ENCODE results near the gene SUSD1.

SUSD1 gene

GRCh38 chr9:112015736-112016135, 159.4 kb downstream of the SUSD1 start:
- Histone ChIP-seq H3K4me3 (ENCODE audit: low read depth in 1 of 2, low read length in 2 of 2) (no peak overlapping the region), H3K4me1 (ENCODE audit: control insufficient read depth in 1 of 2, insufficient read depth in 2 of 2, low read length in 2 of 2) (no peaks in the 10 kb centered on the region), H3K9me3 (ENCODE audit: control insufficient read depth in 1 of 2, low read length in 2 of 2) (no peaks in the 10 kb centered on the region), H3K27me3 (ENCODE audit: low read depth, low read length) (no peaks in the 10 kb centered on the region), H3K36me3 (ENCODE audit: control insufficient read depth in 1 of 2, insufficient read depth in 2 of 2, low read length in 2 of 2) (no peaks in the 10 kb centered on the region), H3K27ac (ENCODE audit: low read length) (no peak overlapping the region)

GRCh38 chr9:112015149-112015548, 159.9 kb downstream of the SUSD1 start:
- H3K4me1 ChIP-seq (ENCODE audit: control insufficient read depth in 1 of 2, insufficient read depth in 2 of 2, low read length in 2 of 2): no peaks in the 10 kb centered on the region
- no peaks in the 10 kb centered on the region for H3K9me3 ChIP-seq (ENCODE audit: control insufficient read depth in 1 of 2, low read length in 2 of 2)
- no peak overlapping the region for H3K27ac ChIP-seq (ENCODE audit: low read length)
- no peaks in the 10 kb centered on the region for H3K27me3 ChIP-seq (ENCODE audit: low read depth, low read length)
- H3K36me3 ChIP-seq (ENCODE audit: control insufficient read depth in 1 of 2, insufficient read depth in 2 of 2, low read length in 2 of 2): no peaks in the 10 kb centered on the region
- H3K4me3 ChIP-seq (ENCODE audit: low read depth in 1 of 2, low read length in 2 of 2): no peak overlapping the region

GRCh38 chr9:112013266-112013665, 161.8 kb downstream of the SUSD1 start:
- no peaks in the 10 kb centered on the region for H3K27me3 ChIP-seq (ENCODE audit: low read depth, low read length)
- no peak overlapping the region for H3K27ac ChIP-seq (ENCODE audit: low read length)
- H3K36me3 ChIP-seq (ENCODE audit: control insufficient read depth in 1 of 2, insufficient read depth in 2 of 2, low read length in 2 of 2): no peaks in the 10 kb centered on the region
- no peak overlapping the region for H3K4me3 ChIP-seq (ENCODE audit: low read depth in 1 of 2, low read length in 2 of 2)
- no peaks in the 10 kb centered on the region for H3K4me1 ChIP-seq (ENCODE audit: control insufficient read depth in 1 of 2, insufficient read depth in 2 of 2, low read length in 2 of 2)
- H3K9me3 ChIP-seq (ENCODE audit: control insufficient read depth in 1 of 2, low read length in 2 of 2): no peaks in the 10 kb centered on the region

GRCh38 chr9:112012026-112012902, 162.8 kb downstream of the SUSD1 start:
- no peak overlapping the region for H3K4me3 ChIP-seq (ENCODE audit: low read depth in 1 of 2, low read length in 2 of 2)
- peak overlapping the region; percentile 65 for H3K27ac ChIP-seq (ENCODE audit: low read length)
- H3K27me3 ChIP-seq (ENCODE audit: low read depth, low read length): no peaks in the 10 kb centered on the region

GRCh38 chr9:112011051-112011620, 164.0 kb downstream of the SUSD1 start:
- Histone ChIP-seq H3K4me3 (ENCODE audit: low read depth in 1 of 2, low read length in 2 of 2) (no peak overlapping the region), H3K27ac (ENCODE audit: low read length) (no peak overlapping the region), H3K4me1 (ENCODE audit: control insufficient read depth in 1 of 2, insufficient read depth in 2 of 2, low read length in 2 of 2) (no peaks in the 10 kb centered on the region), H3K36me3 (ENCODE audit: control insufficient read depth in 1 of 2, insufficient read depth in 2 of 2, low read length in 2 of 2) (no peaks in the 10 kb centered on the region), H3K27me3 (ENCODE audit: low read depth, low read length) (no peaks in the 10 kb centered on the region), H3K9me3 (ENCODE audit: control insufficient read depth in 1 of 2, low read length in 2 of 2) (no peaks in the 10 kb centered on the region)

More at GRCh38 chr9:112012026-112012902, 162.8 kb downstream of the SUSD1 start:
- H3K36me3 ChIP-seq (ENCODE audit: control insufficient read depth in 1 of 2, insufficient read depth in 2 of 2, low read length in 2 of 2): no peaks in the 10 kb centered on the region
- H3K9me3 ChIP-seq (ENCODE audit: control insufficient read depth in 1 of 2, low read length in 2 of 2): no peaks in the 10 kb centered on the region
- H3K4me1 ChIP-seq (ENCODE audit: control insufficient read depth in 1 of 2, insufficient read depth in 2 of 2, low read length in 2 of 2): no peaks in the 10 kb centered on the region

- Histone ChIP-seq H3K9me3 (ENCODE audit: control insufficient read depth in 1 of 2, low read length in 2 of 2) (no peaks in the 10 kb centered on the region), H3K27me3 (ENCODE audit: low read depth, low read length) (no peaks in the 10 kb centered on the region), H3K36me3 (ENCODE audit: control insufficient read depth in 1 of 2, insufficient read depth in 2 of 2, low read length in 2 of 2) (no peaks in the 10 kb centered on the region), H3K27ac (ENCODE audit: low read length) (no peak overlapping the region), H3K4me3 (ENCODE audit: low read depth in 1 of 2, low read length in 2 of 2) (no peak overlapping the region), H3K4me1 (ENCODE audit: control insufficient read depth in 1 of 2, insufficient read depth in 2 of 2, low read length in 2 of 2) (no peaks in the 10 kb centered on the region)
Measured at GRCh38 chr9:112010537-112010936, 164.6 kb downstream of the SUSD1 start.

- H3K9me3 ChIP-seq (ENCODE audit: control insufficient read depth in 1 of 2, low read length in 2 of 2): no peaks in the 10 kb centered on the region
- no peaks in the 10 kb centered on the region for H3K4me1 ChIP-seq (ENCODE audit: control insufficient read depth in 1 of 2, insufficient read depth in 2 of 2, low read length in 2 of 2)
- H3K4me3 ChIP-seq (ENCODE audit: low read depth in 1 of 2, low read length in 2 of 2): no peak overlapping the region
- no peak overlapping the region for H3K27ac ChIP-seq (ENCODE audit: low read length)
- H3K36me3 ChIP-seq (ENCODE audit: control insufficient read depth in 1 of 2, insufficient read depth in 2 of 2, low read length in 2 of 2): no peaks in the 10 kb centered on the region
- no peaks in the 10 kb centered on the region for H3K27me3 ChIP-seq (ENCODE audit: low read depth, low read length)
Measured at GRCh38 chr9:112009656-112010055, 165.4 kb downstream of the SUSD1 start.

DNA sequence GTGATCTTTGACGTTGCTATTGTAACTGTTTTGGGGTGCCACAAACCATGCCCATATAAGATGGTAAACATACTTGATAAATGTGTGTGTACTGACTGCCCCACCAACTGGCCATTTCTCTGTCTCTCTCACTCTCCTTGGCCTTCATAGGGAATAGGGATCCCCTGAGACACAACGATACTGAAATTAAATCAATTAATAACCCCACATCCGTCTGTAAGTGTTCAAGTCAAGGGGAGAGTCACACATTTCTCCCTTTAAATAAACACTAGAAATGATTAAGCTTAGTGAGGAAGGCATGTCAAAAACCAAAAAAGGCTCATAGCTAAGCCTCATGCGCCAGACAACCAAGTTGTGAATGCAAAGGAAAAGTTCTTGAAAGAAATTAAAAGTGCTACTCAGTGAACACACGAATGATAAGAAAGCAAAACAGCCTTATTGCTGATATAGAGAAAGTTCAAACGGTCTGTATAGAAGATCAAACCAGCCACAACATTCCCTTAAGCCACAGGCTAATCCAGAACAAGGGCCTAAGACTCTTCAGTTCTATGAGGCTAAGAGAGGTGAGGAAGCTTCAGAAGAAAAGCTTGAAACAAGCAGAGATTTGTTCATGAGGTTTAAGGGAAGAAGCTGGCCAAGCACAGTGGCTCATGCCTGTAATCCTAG, 167.4 kb downstream of the SUSD1 start:
- Histone ChIP-seq H3K4me1 (ENCODE audit: control insufficient read depth in 1 of 2, insufficient read depth in 2 of 2, low read length in 2 of 2) (no peaks in the 10 kb centered on the region), H3K27ac (ENCODE audit: low read length) (no peak overlapping the region), H3K36me3 (ENCODE audit: control insufficient read depth in 1 of 2, insufficient read depth in 2 of 2, low read length in 2 of 2) (no peaks in the 10 kb centered on the region), H3K9me3 (ENCODE audit: control insufficient read depth in 1 of 2, low read length in 2 of 2) (no peaks in the 10 kb centered on the region), H3K4me3 (ENCODE audit: low read depth in 1 of 2, low read length in 2 of 2) (no peak overlapping the region), H3K27me3 (ENCODE audit: low read depth, low read length) (no peaks in the 10 kb centered on the region)

DNA sequence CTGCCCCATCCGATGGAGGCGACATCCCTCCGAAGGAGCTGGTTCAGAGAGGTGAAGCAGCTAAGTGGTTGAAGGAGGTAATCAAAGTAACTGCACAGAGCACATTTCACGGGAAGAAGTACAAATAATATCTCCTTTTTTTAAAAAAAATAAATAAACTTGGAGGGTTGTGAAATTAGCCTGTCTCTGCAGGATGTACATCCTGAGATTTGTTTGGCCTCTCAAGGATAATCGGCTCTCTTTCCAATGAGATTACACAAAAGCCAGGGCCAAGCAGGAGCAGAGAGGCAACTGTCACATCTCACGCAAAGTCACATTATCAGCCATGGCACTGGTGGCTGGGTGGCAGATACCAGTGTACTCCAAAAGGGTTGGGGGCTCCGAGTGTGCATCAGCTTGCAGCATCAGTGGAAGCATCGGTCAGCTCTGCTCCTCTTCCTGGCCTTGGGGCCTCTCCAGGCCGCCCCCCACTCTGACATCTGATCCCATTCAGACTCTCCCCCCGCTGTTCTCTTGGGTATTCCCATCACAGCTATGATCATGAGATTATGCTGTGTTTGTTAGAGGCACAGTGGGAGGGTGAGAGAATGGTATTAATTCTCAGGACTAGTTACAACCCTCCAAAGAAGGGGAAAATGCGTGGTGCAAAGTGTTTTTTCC, 168.6 kb downstream of the SUSD1 start:
- no peak overlapping the region for H3K4me3 ChIP-seq (ENCODE audit: low read depth in 1 of 2, low read length in 2 of 2)
- H3K27ac ChIP-seq (ENCODE audit: low read length): no peak overlapping the region
- H3K36me3 ChIP-seq (ENCODE audit: control insufficient read depth in 1 of 2, insufficient read depth in 2 of 2, low read length in 2 of 2): no peaks in the 10 kb centered on the region
- no peaks in the 10 kb centered on the region for H3K9me3 ChIP-seq (ENCODE audit: control insufficient read depth in 1 of 2, low read length in 2 of 2)
- no peaks in the 10 kb centered on the region for H3K4me1 ChIP-seq (ENCODE audit: control insufficient read depth in 1 of 2, insufficient read depth in 2 of 2, low read length in 2 of 2)
- no peaks in the 10 kb centered on the region for H3K27me3 ChIP-seq (ENCODE audit: low read depth, low read length)

DNA sequence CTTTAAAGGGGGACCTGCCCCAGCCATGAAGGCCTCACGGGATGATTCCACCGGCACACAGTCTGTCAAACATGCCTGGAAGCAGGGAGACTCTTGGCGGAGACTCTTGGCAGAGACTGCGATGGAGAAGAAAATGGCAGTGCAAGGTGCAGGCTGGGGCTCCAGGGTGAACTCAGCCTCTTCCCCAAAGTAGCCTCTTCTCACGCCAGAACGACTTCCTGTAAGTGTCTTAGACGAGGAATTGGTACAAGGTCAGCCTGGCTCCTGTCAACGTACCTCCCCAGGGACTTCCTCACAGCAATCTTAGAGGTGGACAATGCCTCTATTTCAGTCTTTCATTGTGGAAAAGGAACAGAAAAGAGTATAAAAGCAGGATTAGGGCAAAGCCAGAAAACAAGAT, 169.2 kb downstream of the SUSD1 start:
- no peak overlapping the region for H3K27ac ChIP-seq (ENCODE audit: low read length)

GRCh38 chr9:112003538-112003937, 171.6 kb downstream of the SUSD1 start:
- Histone ChIP-seq H3K27me3 (ENCODE audit: low read depth, low read length) (no peaks in the 10 kb centered on the region), H3K36me3 (ENCODE audit: control insufficient read depth in 1 of 2, insufficient read depth in 2 of 2, low read length in 2 of 2) (no peaks in the 10 kb centered on the region), H3K4me1 (ENCODE audit: control insufficient read depth in 1 of 2, insufficient read depth in 2 of 2, low read length in 2 of 2) (no peaks in the 10 kb centered on the region), H3K27ac (ENCODE audit: low read length) (no peak overlapping the region), H3K9me3 (ENCODE audit: control insufficient read depth in 1 of 2, low read length in 2 of 2) (no peaks in the 10 kb centered on the region), H3K4me3 (ENCODE audit: low read depth in 1 of 2, low read length in 2 of 2) (no peak overlapping the region)

More for the DNA sequence above, 169.2 kb downstream of the SUSD1 start:
- no peak overlapping the region for H3K4me3 ChIP-seq (ENCODE audit: low read depth in 1 of 2, low read length in 2 of 2)
- H3K36me3 ChIP-seq (ENCODE audit: control insufficient read depth in 1 of 2, insufficient read depth in 2 of 2, low read length in 2 of 2): no peaks in the 10 kb centered on the region
- no peaks in the 10 kb centered on the region for H3K9me3 ChIP-seq (ENCODE audit: control insufficient read depth in 1 of 2, low read length in 2 of 2)
- no peaks in the 10 kb centered on the region for H3K27me3 ChIP-seq (ENCODE audit: low read depth, low read length)
- H3K4me1 ChIP-seq (ENCODE audit: control insufficient read depth in 1 of 2, insufficient read depth in 2 of 2, low read length in 2 of 2): no peaks in the 10 kb centered on the region
